Muscle layer of colon (tissue), 2 donors: ENCODE results near the gene FGF2.
"Not testable (repeated sequence)": the region's sequence is repeated elsewhere in the genome, so short reads cannot be mapped to it uniquely, and the experiment has no call there.

Source experiments
- H3K27ac ChIP-seq: one replicate; pipeline ENCODE4 v1.7.0; 2013; ENCODE audit warnings: low read depth, mild to moderate bottlenecking, low read length, moderate library complexity
- H3K27me3 ChIP-seq, 2 donors: one replicate each; pipeline ENCODE4 v1.7.0; 2013; ENCODE audit warnings: low read length in 2 of 2, mild to moderate bottlenecking in 2 of 2; ENCODE audit not compliant: insufficient read depth in 2 of 2, control insufficient read depth in 1 of 2
- H3K36me3 ChIP-seq: one replicate; pipeline ENCODE4 v1.7.0; 2013; ENCODE audit warnings: mild to moderate bottlenecking, low read length; ENCODE audit not compliant: insufficient read depth
- H3K4me1 ChIP-seq: one replicate; pipeline ENCODE4 v1.7.0; 2013; ENCODE audit warnings: mild to moderate bottlenecking, low read length; ENCODE audit not compliant: insufficient read depth
- H3K4me3 ChIP-seq, 2 donors: one replicate each; pipeline ENCODE4 v1.7.0; 2013; ENCODE audit warnings: low read length in 2 of 2, low read depth in 1 of 2, mild to moderate bottlenecking in 1 of 2, moderate library complexity in 1 of 2
- H3K9ac ChIP-seq: one replicate; pipeline ENCODE4 v1.7.0; 2013; ENCODE audit warnings: low read length
- H3K9me3 ChIP-seq: one replicate; pipeline ENCODE4 v1.7.0; 2013; ENCODE audit warnings: mild to moderate bottlenecking, low read length
- donor health status: abdominal sarcoma.
- donor health status: Adenocarcinoma of cecum.

Gene FGF2

GRCh38 chr4:122793811-122794210 is 32.8 kb upstream of the FGF2 start:
- H3K9ac ChIP-seq = no peak overlapping the region
- H3K4me3 ChIP-seq = no peak overlapping the region
- H3K27me3 ChIP-seq = no peaks in the 10 kb centered on the region
- no peaks in the 10 kb centered on the region for H3K36me3 ChIP-seq
- H3K4me1 ChIP-seq = peaks cover 7% of the 10 kb centered on the region
- no peaks in the 10 kb centered on the region for H3K9me3 ChIP-seq
- H3K27ac ChIP-seq = no peak overlapping the region

DNA sequence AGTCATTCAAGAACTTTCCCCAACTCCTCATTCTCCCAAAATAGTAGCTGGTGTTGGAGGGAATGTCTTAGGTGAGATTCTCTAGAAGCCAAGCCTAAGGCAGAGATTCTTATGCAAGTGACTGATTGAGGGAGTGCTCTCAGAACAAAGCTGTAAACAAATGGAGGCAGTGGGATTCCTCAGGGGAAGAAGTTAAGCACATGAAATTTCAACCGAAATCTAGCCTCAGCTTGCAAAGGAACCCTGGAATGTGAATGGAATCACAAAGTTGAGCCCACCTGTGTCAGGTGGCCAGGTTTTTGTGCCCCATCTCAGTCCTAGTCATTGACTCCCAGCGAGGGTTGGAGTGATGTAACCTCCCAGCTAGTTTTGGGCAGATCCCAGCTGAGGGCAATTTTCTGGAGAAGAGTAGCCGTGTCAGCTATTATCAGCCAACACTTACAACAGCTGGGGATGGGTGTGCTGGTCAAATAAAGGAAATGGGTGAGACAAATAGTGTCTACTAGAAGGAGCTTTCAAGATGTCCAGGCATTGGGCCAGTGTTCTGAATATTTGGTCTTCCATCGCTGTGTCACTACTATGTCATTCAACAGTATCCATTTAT is 29.7 kb upstream of the FGF2 start:
- peaks cover 7% of the 10 kb centered on the region for H3K4me1 ChIP-seq

DNA sequence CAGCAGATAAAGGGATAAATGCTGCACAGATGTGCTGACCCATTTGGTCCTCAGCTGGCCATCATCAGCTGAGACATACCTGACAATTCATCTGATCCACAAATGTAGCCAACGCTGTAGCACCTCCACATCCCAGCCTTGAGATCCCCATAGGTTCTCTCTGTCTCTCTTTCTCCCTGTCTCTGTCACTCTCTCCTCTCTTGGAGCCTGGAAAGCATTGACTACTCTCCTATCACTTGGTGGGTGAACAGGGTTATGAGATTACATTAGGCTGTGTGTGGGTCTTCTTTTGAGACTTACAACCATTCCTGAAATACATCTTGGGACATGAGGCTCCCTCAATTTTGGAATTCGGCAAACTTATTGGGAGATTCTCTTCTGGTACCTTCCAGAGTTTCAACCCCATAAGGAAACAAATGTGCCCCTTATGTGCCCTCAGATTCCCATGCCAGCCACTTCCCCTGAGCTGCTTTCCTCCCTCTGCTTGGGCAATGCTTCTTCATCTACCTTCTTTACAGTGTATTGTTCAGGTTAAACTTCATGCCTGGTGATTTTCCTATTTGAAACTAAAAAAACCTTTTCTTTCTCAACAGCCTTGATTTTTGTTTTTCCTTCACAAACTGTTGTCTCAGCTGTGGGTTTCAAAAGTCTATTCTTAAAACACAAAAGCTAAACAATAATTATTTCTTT is 29.1 kb upstream of the FGF2 start:
- Histone ChIP-seq H3K4me1 (peaks cover 7% of the 10 kb centered on the region), H3K9me3 (no peaks in the 10 kb centered on the region), H3K36me3 (no peaks in the 10 kb centered on the region), H3K4me3 (peak overlapping the region in 1 of 2 donors; percentile 30), H3K27ac (peak overlapping the region; percentile 65), H3K27me3 (no peaks in the 10 kb centered on the region), H3K9ac (no peak overlapping the region)

More for the DNA sequence above, 29.7 kb upstream of the FGF2 start:
- Histone ChIP-seq H3K27me3 (no peaks in the 10 kb centered on the region), H3K4me3 (no peak overlapping the region), H3K27ac (no peak overlapping the region), H3K9ac (no peak overlapping the region), H3K36me3 (no peaks in the 10 kb centered on the region), H3K9me3 (no peaks in the 10 kb centered on the region)

- no peak overlapping the region for H3K9ac ChIP-seq
- H3K4me1 ChIP-seq = peaks cover 7% of the 10 kb centered on the region
- peak overlapping the region; percentile 65 for H3K27ac ChIP-seq
- peak overlapping the region in 1 of 2 donors; percentile 30 for H3K4me3 ChIP-seq
- H3K36me3 ChIP-seq = no peaks in the 10 kb centered on the region
- no peaks in the 10 kb centered on the region for H3K9me3 ChIP-seq
- H3K27me3 ChIP-seq = no peaks in the 10 kb centered on the region
These were observed 28.5 kb upstream of the FGF2 start for GRCh38 chr4:122798101-122798500.

DNA sequence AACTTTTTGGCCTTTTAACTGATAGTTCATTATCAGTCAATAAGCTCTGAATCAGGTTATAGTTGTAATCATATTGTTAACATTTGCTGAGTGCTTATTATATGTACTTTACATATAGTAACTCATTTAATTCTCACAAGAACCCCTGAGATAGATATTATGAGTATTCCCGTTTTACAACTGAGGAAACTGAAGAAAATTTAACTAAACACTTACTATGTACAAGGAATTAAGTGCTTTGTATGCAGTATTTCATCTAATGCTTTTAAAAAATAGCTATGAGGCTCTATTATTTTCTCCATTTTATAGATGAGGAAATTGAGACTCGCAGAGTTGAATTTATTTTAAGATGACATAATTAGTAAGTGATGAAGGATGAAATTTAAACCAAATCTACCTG is 27.7 kb upstream of the FGF2 start:
- Histone ChIP-seq H3K27me3 (no peaks in the 10 kb centered on the region), H3K9me3 (no peaks in the 10 kb centered on the region), H3K4me3 (no peak overlapping the region), H3K4me1 (peaks cover 7% of the 10 kb centered on the region), H3K36me3 (no peaks in the 10 kb centered on the region), H3K27ac (no peak overlapping the region), H3K9ac (no peak overlapping the region)

- Histone ChIP-seq H3K9ac (no peak overlapping the region), H3K4me1 (no peaks in the 10 kb centered on the region), H3K27ac (no peak overlapping the region), H3K9me3 (no peaks in the 10 kb centered on the region), H3K4me3 (no peak overlapping the region), H3K27me3 (no peaks in the 10 kb centered on the region), H3K36me3 (no peaks in the 10 kb centered on the region)
These were observed 22.8 kb upstream of the FGF2 start for GRCh38 chr4:122803788-122804208.

- H3K9me3 ChIP-seq = no peaks in the 10 kb centered on the region
- H3K27me3 ChIP-seq = no peaks in the 10 kb centered on the region
- H3K4me1 ChIP-seq = no peaks in the 10 kb centered on the region
- no peaks in the 10 kb centered on the region for H3K36me3 ChIP-seq
- H3K4me3 ChIP-seq = no peak overlapping the region
- no peak overlapping the region for H3K9ac ChIP-seq
- H3K27ac ChIP-seq = no peak overlapping the region
These were observed 19.5 kb upstream of the FGF2 start for GRCh38 chr4:122806981-122807679.

GRCh38 chr4:122810669-122811068 is 16.0 kb upstream of the FGF2 start:
- Histone ChIP-seq H3K27me3 (no peaks in the 10 kb centered on the region), H3K9me3 (no peaks in the 10 kb centered on the region), H3K36me3 (no peaks in the 10 kb centered on the region), H3K27ac (no peak overlapping the region), H3K9ac (no peak overlapping the region), H3K4me1 (no peaks in the 10 kb centered on the region), H3K4me3 (no peak overlapping the region)

GRCh38 chr4:122811781-122812180 is 14.8 kb upstream of the FGF2 start:
- not testable (repeated sequence) for H3K4me1 ChIP-seq, H3K27me3 ChIP-seq, H3K4me3 ChIP-seq, H3K9ac ChIP-seq, H3K27ac ChIP-seq, H3K36me3 ChIP-seq, H3K9me3 ChIP-seq

- not testable (repeated sequence) for H3K4me1 ChIP-seq, H3K36me3 ChIP-seq, H3K27ac ChIP-seq, H3K27me3 ChIP-seq, H3K9ac ChIP-seq, H3K4me3 ChIP-seq, H3K9me3 ChIP-seq
These were observed 13.8 kb upstream of the FGF2 start for GRCh38 chr4:122812823-122813222.

GRCh38 chr4:122814426-122814825 is 12.2 kb upstream of the FGF2 start:
- H3K9me3 ChIP-seq = no peaks in the 10 kb centered on the region
- no peaks in the 10 kb centered on the region for H3K27me3 ChIP-seq
- H3K4me3 ChIP-seq = no peak overlapping the region
- H3K36me3 ChIP-seq = no peaks in the 10 kb centered on the region
- no peaks in the 10 kb centered on the region for H3K4me1 ChIP-seq
- H3K27ac ChIP-seq = no peak overlapping the region
- no peak overlapping the region for H3K9ac ChIP-seq
